Esophagus muscularis mucosa (tissue), 4 donors: Measurements from ENCODE around the gene KRTAP4-16. TPM values are rescaled to one million over a fixed set of nuclear protein-coding genes. Genes with fewer than 3 reads are reported as not detected.
"Not testable (repeated sequence)": the region's sequence is repeated elsewhere in the genome, so short reads cannot be mapped to it uniquely, and the experiment has no call there.

ENCODE experiments used
- DNase-seq: peaks from one replicate; pipeline ENCODE4 v3.0.0-alpha.2; 2017; ENCODE audit errors: extremely low spot score
- H3K27ac ChIP-seq, 4 donors: fragments of 200-600 bp; sonication (generic); replicated peaks in 1 of 4; 1 replicate in 3 of 4; 2 replicates in 1 of 4; pipeline ENCODE4 v1.5.1; 2016 to 2019; ENCODE audit warnings: mild to moderate bottlenecking in 1 of 4
- H3K27me3 ChIP-seq, 4 donors: fragments of 200-600 bp; sonication (generic); one replicate each; pipeline versions ENCODE4 v1.5.1 to v1.6.0; 2016 to 2019
- H3K36me3 ChIP-seq, 4 donors: fragments of 200-600 bp; sonication (generic); one replicate each; pipeline ENCODE4 v1.5.1; 2016 to 2019
- H3K4me1 ChIP-seq, 4 donors: fragments of 200-600 bp; sonication (generic); one replicate each; pipeline ENCODE4 v1.5.1; 2016 to 2019
- H3K4me3 ChIP-seq, 4 donors: fragments of 200-600 bp; sonication (generic); 1 replicate in 2 of 4; 2 replicates in 2 of 4; pipeline ENCODE4 v1.5.1; 2016 to 2019; ENCODE audit warnings: mild to moderate bottlenecking in 4 of 4, moderate library complexity in 1 of 4
- H3K9me3 ChIP-seq, 4 donors: fragments of 200-600 bp; sonication (generic); 1 replicate in 3 of 4; 2 replicates in 1 of 4; pipeline ENCODE4 v1.5.1; 2016 to 2019
- CTCF ChIP-seq, 3 experiments: fragments of 200-600 bp in 2 of 3; fragments of 450-650 bp in 1 of 3; sonication (generic) in 2 of 3; IDR thresholded peaks; one replicate each; pipeline ENCODE4 v1.5.1; 2017 to 2019; ENCODE audit warnings: antibody characterized with exemption in 3 of 3, mild to moderate bottlenecking in 2 of 3, moderate library complexity in 1 of 3
- EP300 ChIP-seq: sonication (generic); formaldehyde crosslinking; IDR thresholded peaks from one replicate; pipeline ENCODE4 v1.6.1; 2017; ENCODE audit warnings: antibody characterized with exemption
- POLR2A ChIP-seq: fragments of 450-650 bp; IDR thresholded peaks from one replicate; pipeline ENCODE4 v1.6.1; 2017; ENCODE audit warnings: antibody characterized with exemption, moderate library complexity, mild to moderate bottlenecking, low read depth
- POLR2AphosphoS5 ChIP-seq, 2 donors: sonication (generic); formaldehyde crosslinking; IDR thresholded peaks; one replicate each; pipeline ENCODE4 v1.6.1; 2017; ENCODE audit warnings: antibody characterized with exemption in 2 of 2
- WGBS: methylation state at CpG from one replicate; pipeline ENCODE4 v1.1.5; 2018; 5-methylcytosine and 5-hydroxymethylcytosine counted together
- intact Hi-C: fragments of 100-400 bp; cut with DNase I; formaldehyde crosslinking; loops from one replicate; pipeline ENCODE4 v1.15.1; 2023
- total RNA-seq, 4 donors: library from RNA; depleted of rRNA; stranded (reverse); fragments of >200 nt; gene quantifications; one replicate each; pipeline versions ENCODE4 v1.1.0 to v1.2.1, GENCODE V29; 2016

Gene KRTAP4-16
- total RNA-seq, 4 donors from 2014 or later: not detected

DNA sequence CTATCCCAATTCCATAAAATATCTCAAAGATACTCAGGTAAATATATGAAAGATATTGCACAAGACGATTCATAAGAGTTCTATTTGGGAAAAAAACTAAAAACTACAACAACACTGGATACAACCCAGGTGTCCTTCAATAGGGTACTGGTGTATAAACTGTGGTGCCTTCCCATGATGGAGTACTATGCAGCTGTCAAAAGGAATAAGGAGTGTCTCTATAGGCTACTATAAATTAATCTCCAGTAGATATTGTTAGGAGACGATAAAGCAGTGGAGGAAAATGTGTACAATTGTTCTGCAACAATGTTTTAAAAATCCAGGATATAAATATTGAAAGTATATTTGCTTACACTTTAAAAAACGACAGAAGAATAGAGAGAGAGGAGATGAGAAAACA lies 24.4 kb upstream of the KRTAP4-16 start:
- Histone ChIP-seq H3K36me3 (no peaks in the 10 kb centered on the region), H3K4me3 (no peak overlapping the region), H3K9me3 (no peaks in the 10 kb centered on the region), H3K4me1 (no peaks in the 10 kb centered on the region), H3K27ac (no peak overlapping the region), H3K27me3 (peaks cover 0 to 9% (median 0%) of the 10 kb centered on the region in 4 donors)
- intact Hi-C loops: no loop called here
- DNase-seq: no peak
- TF ChIP-seq POLR2A: no peak
- TF ChIP-seq CTCF (IDR thresholded peaks at IDR 0.05): no peak
- no peak for TF ChIP-seq POLR2AphosphoS5 (IDR thresholded peaks at IDR 0.05)
- no peak for TF ChIP-seq EP300
- 85% methylated on average over 3 of the region's 3 CpGs for WGBS

DNA sequence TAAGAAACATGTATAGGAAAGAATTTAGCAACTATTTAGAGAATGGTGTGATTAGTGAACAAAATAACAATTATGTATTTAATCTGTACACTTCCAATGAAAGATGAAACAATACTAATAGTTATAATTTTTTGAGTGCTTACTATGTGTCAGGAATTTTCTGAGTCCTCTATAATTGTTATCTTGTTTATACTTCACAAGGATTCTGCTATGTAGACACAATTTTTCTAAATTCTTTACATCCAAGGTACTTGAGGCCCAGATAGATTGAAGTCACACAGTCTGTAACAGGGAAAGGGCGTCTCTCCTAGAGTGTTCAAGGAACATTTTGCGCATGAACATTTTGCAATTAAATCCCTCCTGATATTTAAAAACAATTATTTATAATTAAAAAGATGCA lies 23.1 kb upstream of the KRTAP4-16 start:
- Histone ChIP-seq H3K4me3 (no peak overlapping the region), H3K9me3 (no peaks in the 10 kb centered on the region), H3K27me3 (peaks cover 0 to 9% (median 0%) of the 10 kb centered on the region in 4 donors), H3K27ac (no peak overlapping the region), H3K4me1 (no peaks in the 10 kb centered on the region), H3K36me3 (no peaks in the 10 kb centered on the region)
- TF ChIP-seq EP300 (no peak), CTCF (IDR thresholded peaks at IDR 0.05) (no peak), POLR2AphosphoS5 (IDR thresholded peaks at IDR 0.05) (no peak), POLR2A (no peak)
- intact Hi-C loops: no loop called here
- WGBS: 89% methylated on average over 2 of the region's 2 CpGs
- DNase-seq: no peak

DNA sequence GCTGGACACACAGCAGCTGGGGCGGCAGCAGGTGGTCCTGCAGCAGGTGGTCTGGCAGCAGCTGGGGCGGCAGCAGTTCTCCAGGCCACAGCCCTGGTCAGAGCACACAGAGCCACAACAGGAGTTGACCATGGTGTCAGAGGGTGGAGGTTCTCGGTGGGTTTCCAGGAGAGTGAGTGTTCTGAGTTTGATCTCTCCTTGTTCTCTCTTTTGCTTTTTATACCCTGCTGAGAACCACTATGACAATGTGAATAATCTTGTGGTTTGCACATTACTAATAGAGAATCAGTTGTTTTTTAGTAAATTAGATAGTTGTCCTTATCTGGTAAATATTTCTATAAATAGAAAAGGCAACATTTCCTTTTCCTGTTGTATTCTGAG lies 22.0 kb upstream of the KRTAP4-16 start, which contains the start of gene KRTAP4-12:
TSS of gene KRTAP4-12 (minus strand) at position 192 of the 381 bp plus-strand sequence. CDS start at position 132, 60 bp downstream.
- DNase-seq, H3K4me3 ChIP-seq, H3K9me3 ChIP-seq, intact Hi-C loops, H3K36me3 ChIP-seq, H3K4me1 ChIP-seq, H3K27ac ChIP-seq, H3K27me3 ChIP-seq: not testable (repeated sequence)
- WGBS: 82% methylated on average over 2 of the region's 3 CpGs

- H3K4me3 ChIP-seq, DNase-seq, H3K4me1 ChIP-seq, H3K27ac ChIP-seq, H3K36me3 ChIP-seq, H3K27me3 ChIP-seq, intact Hi-C loops, H3K9me3 ChIP-seq: not testable (repeated sequence)
- 69% methylated on average over 8 of the region's 12 CpGs for WGBS
These were observed 21.4 kb upstream of the KRTAP4-16 start for GRCh38 chr17:41123292-41123990.

- TF ChIP-seq EP300 (no peak), CTCF (IDR thresholded peaks at IDR 0.05) (no peak)
- 89% methylated on average over 2 of the region's 2 CpGs for WGBS
- intact Hi-C loops: no loop called here
These were observed 19.7 kb upstream of the KRTAP4-16 start for GRCh38 chr17:41121742-41122141.

DNA sequence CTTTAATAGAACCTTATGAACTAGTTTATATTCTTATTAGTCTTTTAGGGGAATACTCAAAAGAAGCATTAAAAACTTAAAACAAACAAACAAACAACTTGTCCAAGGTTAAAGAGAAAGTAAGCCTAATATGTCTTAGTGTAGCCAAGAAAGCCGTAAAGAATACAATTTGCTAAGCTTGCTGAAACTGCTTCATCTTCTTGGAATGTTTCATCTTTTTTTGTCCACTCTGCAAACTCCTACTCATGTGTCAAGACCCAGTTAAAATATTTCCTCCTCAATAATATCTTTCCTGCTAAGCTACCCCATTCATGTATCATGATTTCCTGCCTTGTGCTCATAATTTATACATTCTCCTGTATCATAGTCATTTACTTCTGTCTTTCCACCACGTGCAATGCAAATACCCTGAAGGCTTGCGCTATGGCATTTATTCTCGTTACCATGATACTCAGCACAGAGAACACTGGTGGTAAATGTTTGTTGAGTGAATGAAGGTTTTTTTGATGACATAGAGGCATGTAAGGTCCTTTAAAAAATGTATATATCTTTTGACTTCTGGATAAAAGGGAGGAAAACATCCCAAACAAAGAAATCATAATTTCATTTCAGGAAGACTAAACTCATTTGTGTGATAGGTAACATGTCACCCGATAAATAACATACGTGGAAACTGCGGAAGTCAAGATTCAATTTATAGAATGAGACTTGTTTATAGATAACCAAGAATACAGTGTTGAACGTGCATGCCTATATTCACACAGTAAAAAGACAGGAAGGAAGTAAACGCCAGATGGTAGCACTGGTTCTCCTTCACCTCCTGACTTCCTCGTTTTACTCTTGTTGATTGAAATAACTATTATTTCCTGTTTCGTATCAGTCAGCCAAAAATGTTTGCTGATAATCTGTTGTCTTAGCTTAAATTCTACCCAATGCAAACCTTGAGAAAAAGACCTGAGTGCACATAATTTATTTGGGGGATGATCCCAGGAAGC lies 18.0 kb upstream of the KRTAP4-16 start:
- DNase-seq, H3K36me3 ChIP-seq, H3K4me1 ChIP-seq, intact Hi-C loops, H3K4me3 ChIP-seq, H3K9me3 ChIP-seq, H3K27ac ChIP-seq: not testable (repeated sequence)
- WGBS: 62% methylated on average over 11 of the region's 11 CpGs
- peaks cover 0 to 33% (median 0%) of the 10 kb centered on the region in 4 donors for H3K27me3 ChIP-seq

More at GRCh38 chr17:41121742-41122141, 19.7 kb upstream of the KRTAP4-16 start:
- Histone ChIP-seq H3K27me3 (peaks cover 0 to 18% (median 0%) of the 10 kb centered on the region in 4 donors), H3K27ac (no peak overlapping the region), H3K4me1 (no peaks in the 10 kb centered on the region), H3K4me3 (no peak overlapping the region), H3K9me3 (no peaks in the 10 kb centered on the region), H3K36me3 (no peaks in the 10 kb centered on the region)
- DNase-seq: no peak
